Parathyroid adenoma (tissue), 2 donors: Measurements from ENCODE around the gene RTN4IP1.

Experiments used
- H2AFZ ChIP-seq: fragments of 300-600 bp; sonication (generic); one replicate; pipeline ENCODE4 v1.7.0; 2017; ENCODE audit warnings: antibody characterized with exemption, mild to moderate bottlenecking
- H3K27ac ChIP-seq: fragments of 300-600 bp; sonication (generic); one replicate; pipeline ENCODE4 v1.7.0; 2017
- H3K27me3 ChIP-seq: fragments of 300-600 bp; sonication (generic); one replicate; pipeline ENCODE4 v1.7.0; 2017; ENCODE audit warnings: low read length; ENCODE audit not compliant: control insufficient read depth, insufficient read depth
- H3K36me3 ChIP-seq: fragments of 300-600 bp; sonication (generic); one replicate; pipeline ENCODE4 v1.7.0; 2017; ENCODE audit warnings: low read length; ENCODE audit not compliant: control insufficient read depth, insufficient read depth
- H3K4me1 ChIP-seq: fragments of 300-600 bp; sonication (generic); one replicate; pipeline ENCODE4 v1.7.0; 2017; ENCODE audit warnings: control low read depth
- H3K4me2 ChIP-seq: fragments of 300-600 bp; sonication (generic); one replicate; pipeline ENCODE4 v1.7.0; 2017; ENCODE audit warnings: low read length
- H3K4me3 ChIP-seq: fragments of 300-600 bp; sonication (generic); one replicate; pipeline ENCODE4 v1.7.0; 2017; ENCODE audit warnings: low read depth, low read length
- H3K79me2 ChIP-seq: fragments of 300-600 bp; sonication (generic); one replicate; pipeline ENCODE4 v1.7.0; 2017; ENCODE audit warnings: control low read depth
- H3K9ac ChIP-seq: fragments of 300-600 bp; sonication (generic); one replicate; pipeline ENCODE4 v1.7.0; 2017; ENCODE audit warnings: mild to moderate bottlenecking
- H3K9me3 ChIP-seq: fragments of 300-600 bp; sonication (generic); one replicate; pipeline ENCODE4 v1.7.0; 2017; ENCODE audit warnings: low read length; ENCODE audit not compliant: control insufficient read depth
- CTCF ChIP-seq: fragments of 300-600 bp; sonication (generic); IDR thresholded peaks from one replicate; pipeline ENCODE4 v1.7.0; 2017; ENCODE audit warnings: antibody characterized with exemption, mild to moderate bottlenecking
- donor health status: primary hyperparathyroidism.

RTN4IP1 gene

GRCh38 chr6:106540432-106540831, 88.9 kb downstream of the RTN4IP1 start:
- no peak for TF ChIP-seq CTCF
- H3K4me2 ChIP-seq, result no peak overlapping the region
- no peaks in the 10 kb centered on the region for H3K27me3 ChIP-seq
- no peaks in the 10 kb centered on the region for H3K4me1 ChIP-seq
- no peak overlapping the region for H3K9ac ChIP-seq
- H3K4me3 ChIP-seq, result no peak overlapping the region
- H3K27ac ChIP-seq, result no peak overlapping the region
- H3K79me2 ChIP-seq, result no peaks in the 10 kb centered on the region
- H3K36me3 ChIP-seq, result no peaks in the 10 kb centered on the region
- H2AFZ ChIP-seq, result no peak overlapping the region
- H3K9me3 ChIP-seq, result no peaks in the 10 kb centered on the region

- no peaks in the 10 kb centered on the region for H3K4me1 ChIP-seq
- no peak for TF ChIP-seq CTCF
- H3K9me3 ChIP-seq, result no peaks in the 10 kb centered on the region
- H3K4me3 ChIP-seq, result no peak overlapping the region
- no peak overlapping the region for H2AFZ ChIP-seq
- H3K79me2 ChIP-seq, result no peaks in the 10 kb centered on the region
- no peak overlapping the region for H3K9ac ChIP-seq
- no peaks in the 10 kb centered on the region for H3K27me3 ChIP-seq
- H3K27ac ChIP-seq, result no peak overlapping the region
- no peaks in the 10 kb centered on the region for H3K36me3 ChIP-seq
- H3K4me2 ChIP-seq, result no peak overlapping the region
Measured at GRCh38 chr6:106539936-106540335, 89.4 kb downstream of the RTN4IP1 start.

GRCh38 chr6:106538145-106538544, 91.2 kb downstream of the RTN4IP1 start:
- H3K4me3 ChIP-seq, result no peak overlapping the region
- H3K79me2 ChIP-seq, result no peaks in the 10 kb centered on the region
- no peaks in the 10 kb centered on the region for H3K27me3 ChIP-seq
- no peak for TF ChIP-seq CTCF
- no peak overlapping the region for H3K9ac ChIP-seq
- H3K36me3 ChIP-seq, result no peaks in the 10 kb centered on the region
- H3K9me3 ChIP-seq, result no peaks in the 10 kb centered on the region
- H3K4me2 ChIP-seq, result no peak overlapping the region
- H3K4me1 ChIP-seq, result no peaks in the 10 kb centered on the region
- H2AFZ ChIP-seq, result no peak overlapping the region
- H3K27ac ChIP-seq, result no peak overlapping the region

- Histone ChIP-seq H3K9me3 (no peaks in the 10 kb centered on the region), H3K4me3 (no peak overlapping the region), H3K4me2 (no peak overlapping the region), H3K9ac (no peak overlapping the region), H3K79me2 (no peaks in the 10 kb centered on the region), H3K36me3 (no peaks in the 10 kb centered on the region), H3K27me3 (no peaks in the 10 kb centered on the region), H3K4me1 (no peaks in the 10 kb centered on the region), H3K27ac (no peak overlapping the region), H2AFZ (no peak overlapping the region)
- TF ChIP-seq CTCF, result no peak
Measured at GRCh38 chr6:106537662-106538061, 91.6 kb downstream of the RTN4IP1 start.

- H3K9me3 ChIP-seq, result no peaks in the 10 kb centered on the region
- no peak overlapping the region for H3K9ac ChIP-seq
- H3K36me3 ChIP-seq, result no peaks in the 10 kb centered on the region
- no peak overlapping the region for H2AFZ ChIP-seq
- no peak overlapping the region for H3K4me3 ChIP-seq
- no peak for TF ChIP-seq CTCF
- H3K27me3 ChIP-seq, result no peaks in the 10 kb centered on the region
- no peak overlapping the region for H3K4me2 ChIP-seq
- H3K27ac ChIP-seq, result no peak overlapping the region
- no peaks in the 10 kb centered on the region for H3K4me1 ChIP-seq
- H3K79me2 ChIP-seq, result no peaks in the 10 kb centered on the region
Measured at GRCh38 chr6:106536851-106537250, 92.4 kb downstream of the RTN4IP1 start.
